PC-9 (cell line): ENCODE data around the gene WDFY3. TPM values are rescaled to one million over a fixed set of nuclear protein-coding genes. Genes with fewer than 3 reads are reported as not detected.

Experiments used
- BruUV-seq: library from RNA; stranded (reverse); fragments of 400-500 nt; replicated peaks from 2 replicates; lab custom pipeline; 2021; lab: Mats Ljungman, UMichigan
- CTCF ChIA-PET: fragments of 300-600 bp; sonication (Branson Sonifier 250); formaldehyde crosslinking; loops from one replicate; lab custom pipeline; 2022; ENCODE audit warnings: antibody characterized with exemption; lab: Charles Lee
- POLR2A ChIA-PET: fragments of 300-600 bp; sonication (Branson Sonifier 250); formaldehyde crosslinking; loops from one replicate; lab custom pipeline; 2022; ENCODE audit warnings: antibody characterized with exemption; ENCODE audit not compliant: unreplicated experiment; lab: Charles Lee
- DNase-seq, 2 experiments: peaks; one replicate each; pipeline versions ENCODE4 v3.0.0 to v3.0.0-alpha.2; 2015 to 2022; ENCODE audit warnings: mixed read lengths in 1 of 2
- H2AFZ ChIP-seq: fragments of 200-600 bp; sonication (generic); 2 replicates; pipeline ENCODE4 v1.8.1; 2017; ENCODE audit warnings: antibody characterized with exemption
- H3F3A ChIP-seq: fragments of 200-600 bp; sonication (generic); 2 replicates; pipeline ENCODE4 v1.8.1; 2017; ENCODE audit warnings: antibody characterized with exemption, mild to moderate bottlenecking, low read depth; ENCODE audit not compliant: insufficient read depth
- H3K27ac ChIP-seq: fragments of 200-600 bp; sonication (generic); 2 replicates; pipeline ENCODE4 v1.6.1; 2016; ENCODE audit warnings: mixed run types
- H3K27me3 ChIP-seq: fragments of 200-600 bp; sonication (generic); 2 replicates; pipeline ENCODE4 v1.6.1; 2016; ENCODE audit warnings: low read depth, mixed run types; ENCODE audit not compliant: insufficient read depth
- H3K36me3 ChIP-seq: fragments of 200-600 bp; sonication (generic); 2 replicates; pipeline ENCODE4 v1.6.1; 2016; ENCODE audit warnings: low read depth, mixed run types
- H3K4me1 ChIP-seq: fragments of 200-600 bp; sonication (generic); replicated peaks from 2 replicates; pipeline ENCODE4 v1.6.1; 2016; ENCODE audit warnings: mixed run types; ENCODE audit not compliant: insufficient read depth
- H3K4me2 ChIP-seq: fragments of 200-600 bp; sonication (generic); 2 replicates; pipeline ENCODE4 v1.6.1; 2017; ENCODE audit warnings: mixed run types
- H3K4me3 ChIP-seq: fragments of 200-600 bp; sonication (generic); 2 replicates; pipeline ENCODE4 v1.6.1; 2016; ENCODE audit warnings: mixed run types
- H3K79me2 ChIP-seq: fragments of 200-600 bp; sonication (generic); 2 replicates; pipeline ENCODE4 v1.6.1; 2017; ENCODE audit warnings: low read depth, mixed run types
- H3K9me2 ChIP-seq: fragments of 200-600 bp; sonication (generic); 2 replicates; pipeline ENCODE4 v1.8.1; 2017; ENCODE audit warnings: mild to moderate bottlenecking; ENCODE audit not compliant: insufficient read depth
- H3K9me3 ChIP-seq: fragments of 200-600 bp; sonication (generic); 2 replicates; pipeline ENCODE4 v1.8.1; 2016; ENCODE audit warnings: low read depth; ENCODE audit not compliant: insufficient read depth
- H4K20me1 ChIP-seq: fragments of 200-600 bp; sonication (generic); 2 replicates; pipeline ENCODE4 v1.8.1; 2017; ENCODE audit not compliant: insufficient read depth
- EZH2 ChIP-seq: fragments of 200-600 bp; sonication (generic); IDR thresholded peaks from 2 replicates; pipeline ENCODE4 v1.8.0; 2017; ENCODE audit warnings: antibody characterized with exemption, low read depth
- intact Hi-C: fragments of 100-400 bp; cut with micrococcal nuclease; formaldehyde crosslinking; loops from one replicate; pipeline ENCODE4 v1.10.0; 2022; ENCODE audit not compliant: unreplicated experiment
- total RNA-seq: library from RNA; stranded (reverse); gene quantifications from 2 replicates; pipeline ENCODE4 v1.2.3, GENCODE V29; 2021
- TF ChIP-seq, protein P1 (sequence below): fragments of 200-600 bp; sonication (generic); conservative IDR thresholded peaks from 2 replicates; pipeline ENCODE4 v1.6.1; 2017; ENCODE audit warnings: mixed run types, antibody characterized with exemption, mild to moderate bottlenecking, moderate library complexity

The WDFY3 gene
- total RNA-seq, 1 experiment from 2014 or later, result 35.4 TPM

DNA sequence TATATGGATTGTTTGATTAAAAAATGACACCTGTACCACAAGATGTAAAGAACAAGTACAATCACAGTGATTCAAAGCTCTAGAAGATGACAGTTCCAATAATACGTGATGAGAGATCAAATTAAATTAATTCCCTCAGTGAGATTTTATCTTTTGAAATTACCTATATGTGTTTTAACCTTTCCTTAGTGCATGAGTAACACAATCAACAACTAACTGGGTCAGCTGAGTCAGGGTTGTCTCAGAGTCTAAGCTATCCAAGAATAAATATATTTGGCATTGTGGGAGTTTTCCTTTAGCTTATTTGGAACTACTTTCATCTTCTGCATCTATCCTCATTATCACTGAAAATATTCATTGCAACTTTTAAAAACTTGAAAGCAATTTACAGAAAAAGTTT lies 162.8 kb downstream of the WDFY3 start:
- Histone ChIP-seq H3K27ac (no peak overlapping the region), H3K79me2 (no peaks in the 10 kb centered on the region), H3K4me1 (no peaks in the 10 kb centered on the region), H4K20me1 (no peaks in the 10 kb centered on the region), H3K4me2 (no peak overlapping the region), H3F3A (no peaks in the 10 kb centered on the region), H3K27me3 (no peaks in the 10 kb centered on the region), H3K9me3 (no peaks in the 10 kb centered on the region), H3K36me3 (no peaks in the 10 kb centered on the region), H3K9me2 (no peaks in the 10 kb centered on the region), H2AFZ (no peak overlapping the region), H3K4me3 (no peak overlapping the region)
- no TSS peak for BruUV-seq
- no peak for DNase-seq
- CTCF ChIA-PET, result no interaction called here
- intact Hi-C loops, result no loop called here
- POLR2A ChIA-PET, result no interaction called here
- TF ChIP-seq EZH2, result no peak
- TF ChIP-seq, protein P1, sequence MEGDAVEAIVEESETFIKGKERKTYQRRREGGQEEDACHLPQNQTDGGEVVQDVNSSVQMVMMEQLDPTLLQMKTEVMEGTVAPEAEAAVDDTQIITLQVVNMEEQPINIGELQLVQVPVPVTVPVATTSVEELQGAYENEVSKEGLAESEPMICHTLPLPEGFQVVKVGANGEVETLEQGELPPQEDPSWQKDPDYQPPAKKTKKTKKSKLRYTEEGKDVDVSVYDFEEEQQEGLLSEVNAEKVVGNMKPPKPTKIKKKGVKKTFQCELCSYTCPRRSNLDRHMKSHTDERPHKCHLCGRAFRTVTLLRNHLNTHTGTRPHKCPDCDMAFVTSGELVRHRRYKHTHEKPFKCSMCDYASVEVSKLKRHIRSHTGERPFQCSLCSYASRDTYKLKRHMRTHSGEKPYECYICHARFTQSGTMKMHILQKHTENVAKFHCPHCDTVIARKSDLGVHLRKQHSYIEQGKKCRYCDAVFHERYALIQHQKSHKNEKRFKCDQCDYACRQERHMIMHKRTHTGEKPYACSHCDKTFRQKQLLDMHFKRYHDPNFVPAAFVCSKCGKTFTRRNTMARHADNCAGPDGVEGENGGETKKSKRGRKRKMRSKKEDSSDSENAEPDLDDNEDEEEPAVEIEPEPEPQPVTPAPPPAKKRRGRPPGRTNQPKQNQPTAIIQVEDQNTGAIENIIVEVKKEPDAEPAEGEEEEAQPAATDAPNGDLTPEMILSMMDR, result no peak

DNA sequence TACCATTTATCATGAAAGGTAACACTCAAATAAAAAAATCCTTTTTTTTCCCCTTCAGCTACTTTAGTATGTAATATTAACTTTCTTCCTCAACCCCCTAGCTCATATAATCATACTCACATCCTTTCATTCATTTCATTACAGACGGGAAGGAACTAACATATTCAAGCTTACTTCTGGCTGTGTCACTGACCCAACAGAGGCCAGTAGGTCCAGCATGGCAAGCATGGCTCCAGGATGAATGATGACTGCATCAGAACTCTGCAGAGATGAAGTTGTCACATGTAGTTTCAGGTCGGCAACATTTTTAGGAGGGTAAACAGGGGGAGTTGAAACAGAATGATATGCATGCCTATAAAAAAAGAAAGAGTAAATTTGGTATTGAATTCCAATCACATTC lies 163.4 kb downstream of the WDFY3 start:
- no peaks in the 10 kb centered on the region for H3K9me3 ChIP-seq
- H3K4me1 ChIP-seq, result no peaks in the 10 kb centered on the region
- H3K4me3 ChIP-seq, result no peak overlapping the region
- no peak overlapping the region for H3K4me2 ChIP-seq
- H3K79me2 ChIP-seq, result no peaks in the 10 kb centered on the region
- H3K27ac ChIP-seq, result no peak overlapping the region
- no peak overlapping the region for H2AFZ ChIP-seq
- H3K36me3 ChIP-seq, result no peaks in the 10 kb centered on the region
- POLR2A ChIA-PET, result no interaction called here
- H3K27me3 ChIP-seq, result no peaks in the 10 kb centered on the region
- no TSS peak for BruUV-seq
- no peaks in the 10 kb centered on the region for H4K20me1 ChIP-seq
- no peaks in the 10 kb centered on the region for H3F3A ChIP-seq
- TF ChIP-seq, protein P1, result no peak
- no peak for TF ChIP-seq EZH2
- CTCF ChIA-PET, result interaction anchor here (0.6 kb wide), 1 partner anchor 333 kb away, joined by 3 read pairs; no protein-coding TSS in a partner anchor
- intact Hi-C loops, result no loop called here
- no peak for DNase-seq
- no peaks in the 10 kb centered on the region for H3K9me2 ChIP-seq

DNA sequence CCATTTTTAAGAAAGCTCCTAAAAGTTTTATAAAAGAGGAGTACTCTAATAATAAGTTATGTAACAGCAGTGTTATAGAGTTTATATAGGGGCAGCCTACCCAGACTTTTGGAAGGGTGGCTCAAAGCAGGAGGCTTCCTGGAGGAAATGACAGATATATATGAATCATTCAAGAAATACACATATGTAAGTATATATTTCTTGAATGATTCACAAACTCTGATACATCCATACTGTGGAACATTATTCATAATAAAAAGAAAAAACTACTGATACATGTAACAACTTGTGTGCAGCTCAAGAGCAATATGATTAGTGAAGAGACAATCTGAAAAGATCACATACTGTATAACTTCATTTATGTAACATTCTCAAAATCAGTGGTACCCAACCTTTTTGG lies 166.2 kb downstream of the WDFY3 start:
- no TSS peak for BruUV-seq
- H3K9me3 ChIP-seq, result no peaks in the 10 kb centered on the region
- no peak overlapping the region for H2AFZ ChIP-seq
- no peak overlapping the region for H3K4me3 ChIP-seq
- intact Hi-C loops, result no loop called here
- TF ChIP-seq, protein P1, result no peak
- TF ChIP-seq EZH2, result no peak
- no peaks in the 10 kb centered on the region for H3K4me1 ChIP-seq
- H3K27ac ChIP-seq, result no peak overlapping the region
- H3K36me3 ChIP-seq, result no peaks in the 10 kb centered on the region
- H3K27me3 ChIP-seq, result no peaks in the 10 kb centered on the region
- ChIA-PET POLR2A (no interaction called here), CTCF (no interaction called here)
- no peaks in the 10 kb centered on the region for H3K9me2 ChIP-seq
- no peaks in the 10 kb centered on the region for H4K20me1 ChIP-seq
- H3K4me2 ChIP-seq, result no peak overlapping the region
- DNase-seq, result no peak
- no peaks in the 10 kb centered on the region for H3K79me2 ChIP-seq
- H3F3A ChIP-seq, result no peaks in the 10 kb centered on the region
